H9 (cell line): ENCODE measurements around the gene RASA2. TPM values are rescaled to one million over a fixed set of nuclear protein-coding genes. Genes with fewer than 3 reads are reported as not detected.

ENCODE experiments used
- DNase-seq: peaks from one replicate; pipeline ENCODE4 v3.0.0-alpha.2; 2017
- H2AFZ ChIP-seq: one replicate; pipeline ENCODE4 v1.6.1; 2013; ENCODE audit warnings: mild to moderate bottlenecking, low read length, control low read depth, moderate library complexity
- H2AK5ac ChIP-seq: 2 replicates; pipeline ENCODE4 v1.6.1; 2013; ENCODE audit warnings: low read length, control low read depth, mixed read lengths; ENCODE audit not compliant: insufficient read length
- H2BK120ac ChIP-seq: one replicate; pipeline ENCODE4 v1.6.1; 2013; ENCODE audit warnings: low read depth, mild to moderate bottlenecking, low read length, control low read depth, inconsistent platforms; ENCODE audit not compliant: poor library complexity, severe bottlenecking
- H2BK12ac ChIP-seq: 2 replicates; pipeline ENCODE4 v1.6.1; 2013; ENCODE audit warnings: low read length, control low read depth, mixed read lengths, low read depth; ENCODE audit not compliant: insufficient read length
- H2BK15ac ChIP-seq: 2 replicates; pipeline ENCODE4 v1.6.1; 2013; ENCODE audit warnings: low read depth, low read length, control low read depth
- H2BK20ac ChIP-seq: one replicate; pipeline ENCODE4 v1.6.1; 2013; ENCODE audit warnings: low read depth, mild to moderate bottlenecking, low read length, control low read depth, inconsistent platforms; ENCODE audit not compliant: poor library complexity, severe bottlenecking
- H2BK5ac ChIP-seq: 2 replicates; pipeline ENCODE4 v1.6.1; 2013; ENCODE audit warnings: low read length, control low read depth, mixed read lengths; ENCODE audit not compliant: insufficient read length
- H3K14ac ChIP-seq: 2 replicates; pipeline ENCODE4 v1.6.1; 2013; ENCODE audit warnings: low read length, control low read depth; ENCODE audit not compliant: insufficient read depth
- H3K18ac ChIP-seq: 2 replicates; pipeline ENCODE4 v1.6.1; 2013; ENCODE audit warnings: low read depth, mild to moderate bottlenecking, mixed read lengths, low read length, control low read depth; ENCODE audit not compliant: insufficient read length
- H3K23ac ChIP-seq: 2 replicates; pipeline ENCODE4 v1.6.1; 2013; ENCODE audit warnings: low read length, control low read depth, mixed read lengths, low read depth; ENCODE audit not compliant: insufficient read length
- H3K23me2 ChIP-seq: 2 replicates; pipeline ENCODE4 v1.6.1; 2013; ENCODE audit warnings: low read depth, mild to moderate bottlenecking, mixed read lengths, low read length, control low read depth; ENCODE audit not compliant: insufficient read length, poor library complexity, severe bottlenecking
- H3K27ac ChIP-seq: 2 replicates; pipeline ENCODE4 v1.5.1; 2013; ENCODE audit warnings: low read length, control low read depth, mixed read lengths, low read depth; ENCODE audit not compliant: insufficient read length
- H3K27me3 ChIP-seq: 2 replicates; pipeline ENCODE4 v1.6.1; 2013; ENCODE audit warnings: low read length, control low read depth, inconsistent platforms; ENCODE audit not compliant: insufficient read depth
- H3K4ac ChIP-seq: 2 replicates; pipeline ENCODE4 v1.6.1; 2013; ENCODE audit warnings: low read depth, mild to moderate bottlenecking, control low read depth, inconsistent platforms, low read length, moderate library complexity
- H3K4me1 ChIP-seq: 2 replicates; pipeline ENCODE4 v1.6.1; 2013; ENCODE audit warnings: low read length, control low read depth, inconsistent platforms; ENCODE audit not compliant: insufficient read depth
- H3K4me2 ChIP-seq: 2 replicates; pipeline ENCODE4 v1.6.1; 2013; ENCODE audit warnings: low read length, control low read depth, mixed read lengths; ENCODE audit not compliant: insufficient read length, insufficient read depth
- H3K56ac ChIP-seq: 2 replicates; pipeline ENCODE4 v1.6.1; 2013; ENCODE audit warnings: low read depth, mild to moderate bottlenecking, mixed read lengths, low read length, control low read depth; ENCODE audit not compliant: insufficient read length
- H3K79me1 ChIP-seq: 2 replicates; pipeline ENCODE4 v1.6.1; 2013; ENCODE audit warnings: low read depth, mild to moderate bottlenecking, moderate library complexity, low read length, control low read depth, inconsistent platforms; ENCODE audit not compliant: insufficient read depth, poor library complexity, severe bottlenecking
- H3K79me2 ChIP-seq: 2 replicates; pipeline ENCODE4 v1.6.1; 2013; ENCODE audit warnings: low read length, control low read depth, inconsistent platforms; ENCODE audit not compliant: insufficient read depth
- H3K9ac ChIP-seq: 2 replicates; pipeline ENCODE4 v1.6.1; 2013; ENCODE audit warnings: low read length, control low read depth, mixed read lengths; ENCODE audit not compliant: insufficient read length; ENCODE audit errors: extremely low read depth
- H3K9me3 ChIP-seq: one replicate; pipeline ENCODE4 v1.6.1; 2013; ENCODE audit warnings: low read depth, low read length, inconsistent platforms; ENCODE audit not compliant: control insufficient read depth
- H3T11ph ChIP-seq: one replicate; pipeline ENCODE4 v1.6.1; 2013; ENCODE audit warnings: mild to moderate bottlenecking, low read length, control low read depth, inconsistent platforms
- H4K20me1 ChIP-seq: one replicate; pipeline ENCODE4 v1.6.1; 2013; ENCODE audit not compliant: control insufficient read depth, insufficient read length, insufficient read depth
- H4K5ac ChIP-seq: 2 replicates; pipeline ENCODE4 v1.6.1; 2013; ENCODE audit warnings: low read depth, mild to moderate bottlenecking, mixed read lengths, low read length, control low read depth; ENCODE audit not compliant: insufficient read length
- H4K8ac ChIP-seq: replicated peaks from 2 replicates; pipeline ENCODE4 v1.6.1; 2013; ENCODE audit warnings: low read length, control low read depth, mixed read lengths, low read depth; ENCODE audit not compliant: insufficient read length
- H4K91ac ChIP-seq: 2 replicates; pipeline ENCODE4 v1.6.1; 2013; ENCODE audit warnings: low read depth, mild to moderate bottlenecking, moderate library complexity, mixed read lengths, low read length, control low read depth; ENCODE audit not compliant: insufficient read length
- H3K27ac Mint-ChIP-seq, 3 experiments: 2 replicates in 2 of 3; 3 replicates in 1 of 3; pipeline ENCODE4 v1.8.0; 2020 to 2021; ENCODE audit warnings: mixed read lengths in 3 of 3, mild to moderate bottlenecking in 1 of 3, moderate library complexity in 1 of 3
- H3K27me3 Mint-ChIP-seq: 2 replicates; pipeline ENCODE4 v1.8.0; 2021; ENCODE audit warnings: low read depth, mild to moderate bottlenecking, moderate library complexity, mixed read lengths
- H3K36me3 Mint-ChIP-seq, 3 experiments: 2 replicates in 2 of 3; 3 replicates in 1 of 3; pipeline ENCODE4 v1.8.0; 2020 to 2021; ENCODE audit warnings: low read depth in 3 of 3, mixed read lengths in 3 of 3; ENCODE audit not compliant: insufficient read depth in 1 of 3
- H3K4me1 Mint-ChIP-seq, 2 experiments: 2 replicates each; pipeline ENCODE4 v1.8.0; 2020; ENCODE audit warnings: mixed read lengths in 2 of 2
- H3K4me3 Mint-ChIP-seq, 2 experiments: 2 replicates in 1 of 2; 3 replicates in 1 of 2; pipeline ENCODE4 v1.8.0; 2020 to 2021; ENCODE audit warnings: mild to moderate bottlenecking in 2 of 2, mixed read lengths in 2 of 2, moderate library complexity in 1 of 2
- H3K9me3 Mint-ChIP-seq, 2 experiments: 2 replicates in 1 of 2; 3 replicates in 1 of 2; pipeline ENCODE4 v1.8.0; 2020; ENCODE audit warnings: mild to moderate bottlenecking in 2 of 2, mixed read lengths in 2 of 2, moderate library complexity in 1 of 2
- WGBS: extraction: QIAGEN DNeasy Blood & Tissue Kit; methylation state at CpG from one replicate; pipeline ENCODE4 v1.1.7; 2013; ENCODE audit warnings: missing lambda C conversion rate, low lambda C conversion rate, mixed read lengths; ENCODE audit not compliant: insufficient read length; ENCODE audit errors: extremely low coverage; 5-methylcytosine and 5-hydroxymethylcytosine counted together
- total RNA-seq: library from RNA; stranded (reverse); gene quantifications from 2 replicates; pipeline ENCODE4 v1.2.1, GENCODE V29; 2021
- TF ChIP-seq, protein P1 (sequence below): fragments of 200-600 bp; sonication (generic); conservative IDR thresholded peaks from 3 replicates; pipeline ENCODE4 v1.8.0; 2021; ENCODE audit warnings: antibody characterized with exemption, mild to moderate bottlenecking

Gene RASA2
- total RNA-seq, 1 experiment from 2014 or later: 24.4 TPM

DNA sequence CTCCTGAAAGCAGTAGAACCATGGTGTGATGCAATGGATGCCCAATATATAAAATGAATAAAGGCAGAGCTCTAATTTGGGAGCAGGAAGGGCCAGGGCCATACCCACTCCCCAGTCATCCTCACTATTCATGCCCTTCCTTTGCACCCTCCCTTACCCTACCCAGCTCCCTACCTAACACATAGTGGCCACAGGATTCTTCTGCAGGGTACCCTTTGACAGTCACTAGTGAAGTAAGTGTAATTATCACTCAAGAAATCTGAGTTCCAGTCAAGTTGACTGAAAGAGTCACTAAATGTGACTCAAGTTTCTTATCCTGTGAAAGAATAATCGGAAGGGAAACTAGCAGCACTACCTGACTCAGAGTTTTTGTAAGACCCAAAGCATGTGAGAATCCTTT, 69.2 kb downstream of the RASA2 start:
- Histone ChIP-seq H2BK5ac (no peak overlapping the region), H3K79me2 (no peaks in the 10 kb centered on the region), H3T11ph (no peak overlapping the region), H4K91ac (no peak overlapping the region), H2AFZ (no peak overlapping the region), H3K18ac (no peak overlapping the region), H3K23me2 (no peaks in the 10 kb centered on the region), H2BK120ac (no peak overlapping the region), H3K56ac (no peak overlapping the region), H4K8ac (no peak overlapping the region), H3K9me3 (no peaks in the 10 kb centered on the region), H2BK12ac (no peak overlapping the region), H3K27me3 (no peaks in the 10 kb centered on the region), H3K4ac (no peak overlapping the region), H3K9ac (no peak overlapping the region), H3K4me1 (no peaks in the 10 kb centered on the region), H3K14ac (no peak overlapping the region), H2AK5ac (no peak overlapping the region), H3K27ac (no peak overlapping the region), H3K4me2 (no peak overlapping the region), H2BK20ac (no peak overlapping the region), H2BK15ac (no peak overlapping the region), H4K20me1 (no peaks in the 10 kb centered on the region), H4K5ac (no peak overlapping the region), H3K79me1 (no peaks in the 10 kb centered on the region), H3K23ac (no peak overlapping the region)
- Mint-ChIP-seq H3K27ac (peak overlapping the region in 1 of 3 experiments; percentile 73; a peak in 1 of 7 replicates), H3K36me3 (no peaks in the 10 kb centered on the region; a peak in 1 of 7 replicates), H3K27me3 (no peaks in the 10 kb centered on the region), H3K4me3 (no peak overlapping the region), H3K4me1 (peaks cover 0 to under 1% of the 10 kb centered on the region in 2 experiments; a peak in 1 of 4 replicates), H3K9me3 (no peaks in the 10 kb centered on the region)
- TF ChIP-seq, protein P1, sequence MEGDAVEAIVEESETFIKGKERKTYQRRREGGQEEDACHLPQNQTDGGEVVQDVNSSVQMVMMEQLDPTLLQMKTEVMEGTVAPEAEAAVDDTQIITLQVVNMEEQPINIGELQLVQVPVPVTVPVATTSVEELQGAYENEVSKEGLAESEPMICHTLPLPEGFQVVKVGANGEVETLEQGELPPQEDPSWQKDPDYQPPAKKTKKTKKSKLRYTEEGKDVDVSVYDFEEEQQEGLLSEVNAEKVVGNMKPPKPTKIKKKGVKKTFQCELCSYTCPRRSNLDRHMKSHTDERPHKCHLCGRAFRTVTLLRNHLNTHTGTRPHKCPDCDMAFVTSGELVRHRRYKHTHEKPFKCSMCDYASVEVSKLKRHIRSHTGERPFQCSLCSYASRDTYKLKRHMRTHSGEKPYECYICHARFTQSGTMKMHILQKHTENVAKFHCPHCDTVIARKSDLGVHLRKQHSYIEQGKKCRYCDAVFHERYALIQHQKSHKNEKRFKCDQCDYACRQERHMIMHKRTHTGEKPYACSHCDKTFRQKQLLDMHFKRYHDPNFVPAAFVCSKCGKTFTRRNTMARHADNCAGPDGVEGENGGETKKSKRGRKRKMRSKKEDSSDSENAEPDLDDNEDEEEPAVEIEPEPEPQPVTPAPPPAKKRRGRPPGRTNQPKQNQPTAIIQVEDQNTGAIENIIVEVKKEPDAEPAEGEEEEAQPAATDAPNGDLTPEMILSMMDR: no peak
- DNase-seq: no peak
- WGBS: no CpG with 5 or more reads among the region's 1 CpG
